ENCODE results near the gene RAB36. TPM values are rescaled to one million over a fixed set of nuclear protein-coding genes. Genes with fewer than 3 reads are reported as not detected.

RAB36 gene
- polyA plus RNA-seq, 1 of the 3 experiments (the other 2 are of a cell fraction) = 6.6 TPM

- Histone ChIP-seq H3K27ac (ENCODE audit: low read depth in 2 of 2, low read length in 1 of 2) (no peak overlapping the region), H3K79me2 (ENCODE audit: insufficient read depth) (no peaks in the 10 kb centered on the region), H3K4me2 (no peak overlapping the region), H3K9ac (no peak overlapping the region), H3F3A (replicated peaks; ENCODE audit: insufficient read depth) (no peaks in the 10 kb centered on the region), H3K27me3 (ENCODE audit: insufficient read depth) (no peaks in the 10 kb centered on the region), H3K36me3 (replicated peaks in 1 of 2; ENCODE audit: control insufficient read depth in 1 of 2, insufficient read depth in 2 of 2, low read length in 1 of 2) (peaks cover 0 to 3% of the 10 kb centered on the region in 2 experiments), H4K20me1 (ENCODE audit: insufficient read depth) (no peaks in the 10 kb centered on the region), H3K4me1 (ENCODE audit: control insufficient read depth in 1 of 2, insufficient read depth in 2 of 2, low read depth in 1 of 2, low read length in 1 of 2) (no peaks in the 10 kb centered on the region; a peak in 1 of 4 replicates), H3K4me3 (ENCODE audit: low read depth in 2 of 2, low read length in 1 of 2) (no peak overlapping the region), H2AFZ (ENCODE audit: low read depth) (no peak overlapping the region), H3K9me2 (no peaks in the 10 kb centered on the region), H3K9me3 (no peaks in the 10 kb centered on the region)
- CTCF ChIA-PET = interaction anchor here (1.1 to 2.7 kb wide), 8 partner anchors 10 to 198 kb away, joined by 3 to 13 read pairs (median 5); partner anchors contain the start of gene RAB36
- POLR2A ChIA-PET = no interaction called here
- no peak for TF ChIP-seq RFX5 (IDR thresholded peaks at IDR 0.05; ENCODE audit: low read length)
- TF ChIP-seq EP300 (IDR thresholded peaks at IDR 0.05; ENCODE audit: borderline replicate concordance in 1 of 2, low read depth in 1 of 2, low read length in 1 of 2) = no peak
- no peak for TF ChIP-seq NFIC (IDR thresholded peaks at IDR 0.05; ENCODE audit: borderline replicate concordance)
- no peak for TF ChIP-seq REST (IDR thresholded peaks at IDR 0.05; ENCODE audit: low read depth, low read length)
- TF ChIP-seq, protein P1, sequence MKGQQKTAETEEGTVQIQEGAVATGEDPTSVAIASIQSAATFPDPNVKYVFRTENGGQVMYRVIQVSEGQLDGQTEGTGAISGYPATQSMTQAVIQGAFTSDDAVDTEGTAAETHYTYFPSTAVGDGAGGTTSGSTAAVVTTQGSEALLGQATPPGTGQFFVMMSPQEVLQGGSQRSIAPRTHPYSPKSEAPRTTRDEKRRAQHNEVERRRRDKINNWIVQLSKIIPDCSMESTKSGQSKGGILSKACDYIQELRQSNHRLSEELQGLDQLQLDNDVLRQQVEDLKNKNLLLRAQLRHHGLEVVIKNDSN (IDR thresholded peaks at IDR 0.05; ENCODE audit: borderline replicate concordance, low read depth) = no peak
- no peak for TF ChIP-seq YY1 (IDR thresholded peaks at IDR 0.05; ENCODE audit: low read depth)
- no peak for TF ChIP-seq MAX (IDR thresholded peaks at IDR 0.05; ENCODE audit: low read depth)
- no peak for TF ChIP-seq MEF2A (IDR thresholded peaks at IDR 0.05; ENCODE audit: borderline replicate concordance, low read depth)
- TF ChIP-seq CHD2 (IDR thresholded peaks at IDR 0.05; ENCODE audit: low read length, partially characterized antibody) = no peak
- TF ChIP-seq RXRA (IDR thresholded peaks at IDR 0.05; ENCODE audit: borderline replicate concordance, low read depth) = no peak
- no peak for TF ChIP-seq SIN3A (IDR thresholded peaks at IDR 0.05; ENCODE audit: borderline replicate concordance, low read depth, low read length)
- WGBS (ENCODE audit: low lambda C conversion rate) = 96% methylated on average over 11 of the region's 22 CpGs
- DNase-seq = no peak
Observed at GRCh38 chr22:23157560-23158515, 12.6 kb downstream of the RAB36 start.

All from SK-N-SH (cell line).